Measurements from ENCODE around the gene SLC17A9.

Gene SLC17A9

GRCh38 chr20:62967149-62967501 lies 14.6 kb downstream of the SLC17A9 start:
- DNase-seq (ENCODE audit: extremely low read depth in 1 of 2, low read depth in 1 of 2): no peak

GRCh38 chr20:62967628-62968351 lies 15.3 kb downstream of the SLC17A9 start:
- DNase-seq (ENCODE audit: extremely low read depth in 1 of 2, low read depth in 1 of 2): no peak

- no peak for DNase-seq (ENCODE audit: extremely low read depth in 1 of 2, low read depth in 1 of 2)
These were observed 16.1 kb downstream of the SLC17A9 start for GRCh38 chr20:62968378-62969178.

- no peak for DNase-seq (ENCODE audit: extremely low read depth in 1 of 2, low read depth in 1 of 2)
These were observed 16.8 kb downstream of the SLC17A9 start for GRCh38 chr20:62969179-62969760.

GRCh38 chr20:62969939-62970306 lies 17.4 kb downstream of the SLC17A9 start:
- no peak for DNase-seq (ENCODE audit: extremely low read depth in 1 of 2, low read depth in 1 of 2)

- no peak for DNase-seq (ENCODE audit: extremely low read depth in 1 of 2, low read depth in 1 of 2)
These were observed 18.1 kb downstream of the SLC17A9 start for GRCh38 chr20:62970307-62971210.

- no peak for DNase-seq (ENCODE audit: extremely low read depth in 1 of 2, low read depth in 1 of 2)
These were observed 18.9 kb downstream of the SLC17A9 start for GRCh38 chr20:62971211-62971949.

GRCh38 chr20:62971950-62972844 lies 19.7 kb downstream of the SLC17A9 start:
- DNase-seq (ENCODE audit: extremely low read depth in 1 of 2, low read depth in 1 of 2): peak; percentile 67 to 76

GRCh38 chr20:62972845-62973745 lies 20.6 kb downstream of the SLC17A9 start:
- no peak for DNase-seq (ENCODE audit: extremely low read depth in 1 of 2, low read depth in 1 of 2)

- DNase-seq (ENCODE audit: extremely low read depth in 1 of 2, low read depth in 1 of 2): no peak
These were observed 22.8 kb downstream of the SLC17A9 start for GRCh38 chr20:62975251-62975760.

- no peak for DNase-seq (ENCODE audit: extremely low read depth in 1 of 2, low read depth in 1 of 2)
These were observed 23.5 kb downstream of the SLC17A9 start for GRCh38 chr20:62975812-62976508.

- DNase-seq (ENCODE audit: extremely low read depth in 1 of 2, low read depth in 1 of 2): no peak
These were observed 24.4 kb downstream of the SLC17A9 start for GRCh38 chr20:62976886-62977285.

GRCh38 chr20:62977613-62978560 lies 25.4 kb downstream of the SLC17A9 start:
- peak in 1 of 2 donors; percentile 74 for DNase-seq (ENCODE audit: extremely low read depth in 1 of 2, low read depth in 1 of 2)

GRCh38 chr20:62978561-62978943 lies 26.0 kb downstream of the SLC17A9 start:
- no peak for DNase-seq (ENCODE audit: extremely low read depth in 1 of 2, low read depth in 1 of 2)

- no peak for DNase-seq (ENCODE audit: extremely low read depth in 1 of 2, low read depth in 1 of 2)
These were observed 26.8 kb downstream of the SLC17A9 start for GRCh38 chr20:62979310-62979709.

GRCh38 chr20:62979876-62980373 lies 27.4 kb downstream of the SLC17A9 start:
- DNase-seq (ENCODE audit: extremely low read depth in 1 of 2, low read depth in 1 of 2): no peak
